HG03139 (cell line): ENCODE data around the gene RAB6D.
"Not testable (repeated sequence)": the region's sequence is repeated elsewhere in the genome, so short reads cannot be mapped to it uniquely, and the experiment has no call there.

Experiments
- ATAC-seq: cut with Tn5 transposase; IDR thresholded peaks from one replicate; pipeline ENCODE4 v1.9.1; 2021; ENCODE audit not compliant: unreplicated experiment

RAB6D gene

DNA sequence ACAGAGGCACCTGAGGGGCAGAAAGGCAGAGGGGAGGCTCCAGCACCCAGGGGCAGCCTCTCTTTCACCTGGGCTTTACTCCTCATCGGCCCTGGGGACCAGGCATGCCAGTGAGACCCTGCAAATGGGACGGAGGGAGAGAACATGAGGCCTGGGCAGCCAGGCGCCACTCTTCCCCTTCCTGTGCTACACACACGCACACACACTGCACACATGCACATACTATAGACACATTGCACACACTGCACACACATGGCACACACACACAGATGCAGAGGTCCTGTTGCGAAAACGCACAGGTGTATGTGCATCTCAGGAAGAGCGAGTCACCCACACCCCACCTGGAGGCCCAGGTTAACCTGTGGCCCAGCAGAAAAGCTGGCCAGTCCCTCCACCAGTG is 3.4 kb upstream of the RAB6D start:
- ATAC-seq, result no peak

DNA sequence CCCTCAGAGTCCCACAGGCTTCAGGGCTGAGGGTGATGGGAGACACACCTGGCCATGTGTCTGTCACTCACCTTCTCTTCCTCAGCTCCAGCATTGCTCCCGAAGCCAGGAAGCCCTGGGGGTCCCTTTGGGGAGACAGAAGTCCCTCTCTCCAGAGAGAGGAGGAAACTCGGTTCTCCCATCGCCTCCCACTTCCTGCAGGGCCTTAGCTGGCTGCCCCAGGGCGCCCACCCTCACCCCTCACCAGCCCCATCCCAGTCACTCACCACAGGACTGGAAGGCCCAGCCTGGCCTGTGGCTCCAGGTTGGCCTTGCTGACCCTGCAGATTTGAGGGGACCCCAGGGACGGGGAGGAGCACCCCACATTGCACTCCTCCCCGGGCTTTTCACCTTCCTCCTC is 2.7 kb upstream of the RAB6D start:
- ATAC-seq, result no peak

DNA sequence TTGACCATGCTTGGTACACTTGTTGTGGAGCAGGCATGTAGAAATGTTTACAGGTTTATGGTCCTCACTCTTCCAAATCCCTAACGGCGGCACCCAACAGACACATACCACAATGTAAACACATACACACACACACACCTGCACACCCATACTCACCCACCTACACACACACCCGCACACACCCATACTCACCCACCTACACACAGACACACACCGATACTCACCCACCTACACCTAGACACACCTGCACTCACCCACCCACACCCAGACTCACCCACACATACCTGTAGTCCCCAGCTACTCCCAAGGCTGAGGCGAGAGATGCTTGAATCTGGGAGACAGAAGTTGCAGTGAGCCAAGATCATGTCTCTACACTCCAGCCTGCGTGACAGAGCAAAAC is 1.5 kb upstream of the RAB6D start:
- ATAC-seq, result no peak

DNA sequence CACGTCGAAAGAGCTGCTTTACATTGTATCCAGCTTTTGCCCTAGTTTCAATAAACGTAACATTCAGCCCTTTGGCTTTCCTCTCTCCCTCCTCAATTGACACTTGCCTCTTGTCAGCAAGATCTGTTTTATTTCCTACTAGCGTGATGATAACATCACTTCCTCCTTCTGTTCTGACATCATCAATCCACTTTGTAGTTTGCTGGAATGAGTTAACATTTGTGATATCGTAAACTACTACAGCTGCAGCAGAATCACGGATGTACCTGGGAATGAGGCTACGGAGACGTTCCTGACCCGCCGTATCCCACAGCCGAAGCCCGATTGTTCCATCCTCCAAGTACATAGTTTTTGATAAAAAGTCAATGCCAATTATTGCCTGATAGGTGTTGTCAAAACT is 755 bp downstream of the RAB6D start:
- ATAC-seq, result not testable (repeated sequence)

GRCh38 chr2:131361773-131362172 is 2.2 kb downstream of the RAB6D start:
- ATAC-seq, result not testable (repeated sequence)

GRCh38 chr2:131353167-131353697 is 10.7 kb downstream of the RAB6D start:
- ATAC-seq, result not testable (repeated sequence)

GRCh38 chr2:131349021-131349420 is 14.9 kb downstream of the RAB6D start:
- no peak for ATAC-seq

GRCh38 chr2:131347035-131347434 is 16.9 kb downstream of the RAB6D start:
- ATAC-seq, result not testable (repeated sequence)

GRCh38 chr2:131339307-131339706 is 24.7 kb downstream of the RAB6D start:
- ATAC-seq, result not testable (repeated sequence)

DNA sequence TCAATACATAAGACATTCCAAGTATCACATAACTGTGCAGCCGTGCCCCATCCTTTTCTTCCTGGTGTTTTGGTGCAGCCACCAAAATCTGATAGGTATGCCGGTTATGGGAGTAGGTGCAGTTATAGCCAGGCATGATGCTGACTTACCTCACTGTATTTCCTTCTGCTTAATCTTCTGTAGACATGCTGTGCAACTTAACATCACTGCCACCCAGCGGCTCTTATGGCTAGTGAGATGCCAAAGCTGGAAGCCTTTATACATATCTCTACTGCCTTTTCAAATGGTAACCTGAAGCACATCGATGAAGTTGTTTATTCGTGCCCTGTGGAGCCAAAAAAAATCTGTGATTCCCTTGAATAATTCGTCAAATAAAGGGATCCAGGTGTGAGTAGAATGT is 28.6 kb downstream of the RAB6D start:
- ATAC-seq, result not testable (repeated sequence)

GRCh38 chr2:131332709-131333108 is 31.3 kb downstream of the RAB6D start:
- ATAC-seq, result not testable (repeated sequence)

DNA sequence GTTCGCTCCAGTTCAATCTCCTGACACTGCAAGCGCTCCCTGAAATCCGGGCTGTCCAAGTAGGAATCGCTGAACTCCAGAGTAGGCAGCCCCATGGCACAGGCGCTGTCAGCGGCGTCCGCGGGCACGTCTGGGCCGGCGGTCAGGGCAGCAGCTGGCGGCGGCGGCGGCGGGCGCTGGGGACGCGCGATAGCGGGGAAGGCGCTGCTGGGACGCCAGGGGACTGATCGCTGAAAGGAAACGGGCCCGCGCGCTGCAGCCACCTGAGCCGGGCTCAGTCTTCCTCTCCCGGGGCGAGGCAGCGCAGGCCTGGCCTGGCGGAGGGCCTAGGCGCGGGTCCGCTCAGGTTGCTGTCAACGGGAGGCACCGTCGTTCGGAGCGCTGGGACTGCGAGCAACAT is 33.0 kb downstream of the RAB6D start:
- not testable (repeated sequence) for ATAC-seq

DNA sequence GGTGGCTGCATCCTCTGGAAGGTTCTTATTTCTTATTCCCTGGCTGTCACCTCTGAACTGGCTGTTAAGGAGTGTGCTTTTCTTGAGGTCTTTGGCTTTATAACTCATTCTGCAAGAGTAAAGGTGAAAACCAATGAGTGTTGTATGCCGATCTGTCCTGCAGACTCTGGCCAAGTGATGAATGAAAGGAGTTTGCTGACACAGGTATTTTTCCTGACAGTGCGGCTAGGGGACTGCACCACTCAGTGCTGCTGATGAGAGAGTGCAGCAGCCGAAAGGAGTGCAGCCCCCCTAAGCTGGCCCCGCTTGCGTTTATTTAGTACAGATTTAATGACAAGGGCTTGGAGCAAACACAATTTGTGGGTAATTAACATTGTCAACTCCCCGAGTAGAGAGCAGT is 41.8 kb downstream of the RAB6D start:
- ATAC-seq, result no peak

DNA sequence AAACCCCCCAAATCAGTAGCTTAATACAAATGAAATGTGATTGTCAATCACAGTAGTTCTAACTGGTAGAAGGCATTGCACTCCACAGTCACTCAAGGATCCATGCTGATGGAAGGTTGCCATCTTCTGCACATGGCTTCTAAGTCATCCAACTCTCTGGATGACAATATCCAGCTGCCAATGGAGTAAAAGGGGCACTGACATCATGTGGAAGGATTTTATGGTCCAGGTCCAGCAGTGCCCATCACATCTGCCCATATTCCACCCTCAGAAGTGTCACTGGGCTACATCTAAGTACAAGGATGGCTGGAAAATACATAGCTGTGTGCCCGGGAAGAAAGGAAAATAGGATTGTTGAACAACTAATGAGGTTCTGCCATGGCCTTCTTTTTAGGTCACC is 42.6 kb downstream of the RAB6D start:
- ATAC-seq, result not testable (repeated sequence)

GRCh38 chr2:131311001-131311400 is 53.0 kb downstream of the RAB6D start:
- not testable (repeated sequence) for ATAC-seq
